IPS DF 6.9 (cell line): ENCODE measurements around the gene ASIP.
"Not testable (repeated sequence)": the region's sequence is repeated elsewhere in the genome, so short reads cannot be mapped to it uniquely, and the experiment has no call there.

ENCODE experiments used
- DNase-seq: peaks from one replicate; pipeline ENCODE4 v3.0.0-alpha.2; 2013; ENCODE audit warnings: low read depth, low spot score
- H3K27ac ChIP-seq: one replicate; pipeline ENCODE4 v1.5.1; 2013; ENCODE audit warnings: low read length, control low read depth
- H3K27me3 ChIP-seq: 2 replicates; pipeline ENCODE4 v1.6.1; 2013; ENCODE audit warnings: mild to moderate bottlenecking, low read length; ENCODE audit not compliant: control insufficient read depth, insufficient read depth
- H3K36me3 ChIP-seq: 2 replicates; pipeline ENCODE4 v1.6.1; 2013; ENCODE audit warnings: low read length; ENCODE audit not compliant: control insufficient read depth, insufficient read depth
- H3K4me1 ChIP-seq: 2 replicates; pipeline ENCODE4 v1.6.1; 2013; ENCODE audit warnings: low read length; ENCODE audit not compliant: control insufficient read depth, insufficient read depth
- H3K4me3 ChIP-seq: 2 replicates; pipeline ENCODE4 v1.5.1; 2013; ENCODE audit warnings: mild to moderate bottlenecking, low read length
- H3K9me3 ChIP-seq: 2 replicates; pipeline ENCODE4 v1.6.1; 2013; ENCODE audit warnings: low read length, inconsistent platforms; ENCODE audit not compliant: control insufficient read depth, insufficient read depth
- WGBS: extraction: QIAGEN DNeasy Blood & Tissue Kit; methylation state at CpG from one replicate; pipeline ENCODE4 v1.1.7; 2013; ENCODE audit warnings: mixed read lengths, missing lambda C conversion rate; ENCODE audit not compliant: insufficient read length, insufficient coverage; 5-methylcytosine and 5-hydroxymethylcytosine counted together

The ASIP gene

GRCh38 chr20:34298294-34298784, 57.1 kb downstream of the ASIP start:
- H3K27me3 ChIP-seq, DNase-seq, H3K4me3 ChIP-seq, H3K27ac ChIP-seq, H3K4me1 ChIP-seq, H3K9me3 ChIP-seq: not testable (repeated sequence)
- WGBS: no CpG with 5 or more reads among the region's 15 CpGs
- H3K36me3 ChIP-seq: peaks cover 17% of the 10 kb centered on the region

GRCh38 chr20:34299556-34300255, 58.5 kb downstream of the ASIP start:
- WGBS: no CpG with 5 or more reads among the region's 11 CpGs
- Histone ChIP-seq H3K27me3 (no peaks in the 10 kb centered on the region), H3K4me1 (0 out of 2 replicates have a peak, but pooled peaks cover 1% of the 10 kb centered on the region), H3K4me3 (no peak overlapping the region), H3K36me3 (peaks cover 3% of the 10 kb centered on the region), H3K9me3 (no peaks in the 10 kb centered on the region), H3K27ac (no peak overlapping the region)
- DNase-seq: no peak

GRCh38 chr20:34300256-34300806, 59.1 kb downstream of the ASIP start:
- H3K4me3 ChIP-seq: no peak overlapping the region
- no peak overlapping the region for H3K27ac ChIP-seq
- WGBS: no CpG with 5 or more reads among the region's 3 CpGs
- H3K36me3 ChIP-seq: peaks cover under 1% of the 10 kb centered on the region; the same call in 1 of the 2 replicates
- H3K4me1 ChIP-seq: 0 out of 2 replicates have a peak, but pooled peaks cover 1% of the 10 kb centered on the region
- DNase-seq: no peak
- H3K9me3 ChIP-seq: no peaks in the 10 kb centered on the region
- H3K27me3 ChIP-seq: no peaks in the 10 kb centered on the region

GRCh38 chr20:34300809-34301586, 59.8 kb downstream of the ASIP start:
- WGBS: no CpG with 5 or more reads among the region's 7 CpGs
- Histone ChIP-seq H3K4me3 (no peak overlapping the region), H3K36me3 (no peaks in the 10 kb centered on the region; the same call in 1 of the 2 replicates), H3K27ac (no peak overlapping the region), H3K4me1 (0 out of 2 replicates have a peak, but pooled peaks cover 1% of the 10 kb centered on the region), H3K27me3 (no peaks in the 10 kb centered on the region), H3K9me3 (no peaks in the 10 kb centered on the region)
- DNase-seq: no peak

- 0 out of 2 replicates have a peak, but pooled peaks cover 1% of the 10 kb centered on the region for H3K4me1 ChIP-seq
- no peak overlapping the region for H3K27ac ChIP-seq
- H3K36me3 ChIP-seq: no peaks in the 10 kb centered on the region; the same call in 1 of the 2 replicates
- no peak for DNase-seq
- no peaks in the 10 kb centered on the region for H3K27me3 ChIP-seq
- no CpG with 5 or more reads among the region's 17 CpGs for WGBS
- no peaks in the 10 kb centered on the region for H3K9me3 ChIP-seq
- peak overlapping the region; percentile 93; the same call in 1 of the 2 replicates for H3K4me3 ChIP-seq
Measured at GRCh38 chr20:34301587-34302311, 60.5 kb downstream of the ASIP start.

GRCh38 chr20:34302312-34302722, 61.1 kb downstream of the ASIP start:
- no peak overlapping the region for H3K27ac ChIP-seq
- 0 out of 2 replicates have a peak, but pooled peaks cover 1% of the 10 kb centered on the region for H3K4me1 ChIP-seq
- H3K27me3 ChIP-seq: no peaks in the 10 kb centered on the region
- H3K4me3 ChIP-seq: peak overlapping the region; percentile 93; the same call in 1 of the 2 replicates
- DNase-seq: no peak
- WGBS: no CpG with 5 or more reads among the region's 9 CpGs
- H3K36me3 ChIP-seq: no peaks in the 10 kb centered on the region
- no peaks in the 10 kb centered on the region for H3K9me3 ChIP-seq

- Histone ChIP-seq H3K27ac (no peak within 1 kb of the TSS), H3K27me3 (no peaks in the 10 kb centered on the region), H3K36me3 (no peaks in the 10 kb centered on the region), H3K4me1 (0 out of 2 replicates have a peak, but pooled peaks cover 1% of the 10 kb centered on the region), H3K4me3 (peak within 1 kb of the TSS; percentile 93; the same call in 1 of the 2 replicates), H3K9me3 (no peaks in the 10 kb centered on the region)
- WGBS: no CpG with 5 or more reads among the region's 79 CpGs
- DNase-seq: peak; percentile 96
Measured at GRCh38 chr20:34302723-34303533, 61.7 kb downstream of the ASIP start, which contains the start of gene AHCY. Gene AHCY, minus strand, starts transcription at chr20:34303355. Its CDS starts 85 bp downstream, at chr20:34303270.

GRCh38 chr20:34305333-34306230, 64.4 kb downstream of the ASIP start:
- DNase-seq: no peak
- Histone ChIP-seq H3K27me3 (no peaks in the 10 kb centered on the region), H3K4me3 (no peak overlapping the region), H3K9me3 (no peaks in the 10 kb centered on the region), H3K27ac (no peak overlapping the region), H3K4me1 (no peaks in the 10 kb centered on the region), H3K36me3 (no peaks in the 10 kb centered on the region)
- WGBS: no CpG with 5 or more reads among the region's 19 CpGs

- no peaks in the 10 kb centered on the region for H3K36me3 ChIP-seq
- WGBS: no CpG with 5 or more reads among the region's 3 CpGs
- no peak overlapping the region for H3K4me3 ChIP-seq
- peaks cover 3% of the 10 kb centered on the region; the same call in 1 of the 2 replicates for H3K27me3 ChIP-seq
- no peaks in the 10 kb centered on the region for H3K4me1 ChIP-seq
- no peak for DNase-seq
- H3K9me3 ChIP-seq: no peaks in the 10 kb centered on the region
- no peak overlapping the region for H3K27ac ChIP-seq
Measured at GRCh38 chr20:34309691-34310090, 68.5 kb downstream of the ASIP start.
